HepG2 (cell line): ENCODE data around the gene POLR3F. TPM values are rescaled to one million over a fixed set of nuclear protein-coding genes. Genes with fewer than 3 reads are reported as not detected.

Source experiments
- BCL3 ChIP-seq: sonication (generic); formaldehyde crosslinking; IDR thresholded peaks from 2 replicates; pipeline ENCODE4 v1.5.1; 2020; ENCODE audit warnings: mild to moderate bottlenecking, missing genetic modification reagents, moderate library complexity
- MBNL3 ChIP-seq: fragments of 250-450 bp; sonication (Bioruptor Pico); conservative IDR thresholded peaks from 2 replicates; pipeline ENCODE4 v1.8.0; 2022; ENCODE audit warnings: mild to moderate bottlenecking, inconsistent platforms
- MLLT10 ChIP-seq: sonication (generic); formaldehyde crosslinking; IDR thresholded peaks from 2 replicates; pipeline ENCODE4 v1.4.0; 2020; ENCODE audit warnings: missing genetic modification reagents
- PCBP2 ChIP-seq: fragments of 200-400 bp; formaldehyde crosslinking; optimal IDR thresholded peaks from 2 replicates; pipeline ENCODE3; 2018; ENCODE audit warnings: low read length, low read depth; ENCODE audit not compliant: poor library complexity, severe bottlenecking
- PTBP1 ChIP-seq: fragments of 200-400 bp; formaldehyde crosslinking; IDR thresholded peaks from 2 replicates; pipeline ENCODE4 v1.6.1; 2018; ENCODE audit warnings: low read length, low read depth; ENCODE audit not compliant: poor library complexity, severe bottlenecking
- SATB2 ChIP-seq: sonication (generic); formaldehyde crosslinking; IDR thresholded peaks from 2 replicates; pipeline ENCODE4 v1.5.0; 2020; ENCODE audit warnings: missing genetic modification reagents
- THAP11 ChIP-seq: IDR thresholded peaks from 2 replicates; pipeline ENCODE4 v1.6.1; 2016; ENCODE audit warnings: missing biosample characterization, missing genetic modification reagents
- USF2 ChIP-seq, 2 experiments: sonication (generic) in 1 of 2; formaldehyde crosslinking in 1 of 2; IDR thresholded peaks; 2 replicates each; pipeline versions ENCODE4 v1.5.1 to v1.6.1; 2011 to 2020; ENCODE audit warnings: borderline replicate concordance in 1 of 2, low read depth in 1 of 2, low read length in 1 of 2, mild to moderate bottlenecking in 1 of 2, missing genetic modification reagents in 1 of 2, moderate library complexity in 1 of 2
- ZBTB38 ChIP-seq: sonication (generic); formaldehyde crosslinking; IDR thresholded peaks from 2 replicates; pipeline ENCODE4 v1.5.1; 2020; ENCODE audit warnings: mild to moderate bottlenecking, missing genetic modification reagents
- ZIK1 ChIP-seq: sonication (generic); formaldehyde crosslinking; IDR thresholded peaks from 2 replicates; pipeline ENCODE4 v1.5.0; 2020; ENCODE audit warnings: mild to moderate bottlenecking, low read depth, missing genetic modification reagents, borderline replicate concordance
- ZMYM4 ChIP-seq: sonication (generic); formaldehyde crosslinking; IDR thresholded peaks from 2 replicates; pipeline ENCODE4 v1.8.1; 2023; ENCODE audit warnings: mild to moderate bottlenecking, missing genetic modification reagents
- ZNF143 ChIP-seq: sonication (generic); formaldehyde crosslinking; IDR thresholded peaks from 2 replicates; pipeline ENCODE4 v1.4.0; 2020; ENCODE audit warnings: missing genetic modification reagents
- ZNF326 ChIP-seq: sonication (generic); formaldehyde crosslinking; IDR thresholded peaks from 2 replicates; pipeline ENCODE4 v1.4.0; 2020; ENCODE audit warnings: missing genetic modification reagents, borderline replicate concordance
- ZNF414 ChIP-seq: sonication (generic); formaldehyde crosslinking; IDR thresholded peaks from 2 replicates; pipeline ENCODE4 v1.5.0; 2020; ENCODE audit warnings: missing genetic modification reagents
- ZNF44 ChIP-seq: sonication (generic); formaldehyde crosslinking; IDR thresholded peaks from 2 replicates; pipeline ENCODE4 v1.5.1; 2020; ENCODE audit warnings: mild to moderate bottlenecking, missing genetic modification reagents
- ZNF546 ChIP-seq: sonication (generic); formaldehyde crosslinking; conservative IDR thresholded peaks from 2 replicates; pipeline ENCODE4 v1.8.1; 2023; ENCODE audit warnings: mild to moderate bottlenecking, missing genetic modification reagents
- ZNF704 ChIP-seq: sonication (generic); formaldehyde crosslinking; IDR thresholded peaks from 2 replicates; pipeline ENCODE4 v1.8.1; 2023; ENCODE audit warnings: mild to moderate bottlenecking, inconsistent platforms, moderate library complexity, missing genetic modification reagents, borderline replicate concordance
- ZNF800 ChIP-seq: sonication (generic); formaldehyde crosslinking; IDR thresholded peaks from 2 replicates; pipeline ENCODE4 v1.4.0; 2020; ENCODE audit warnings: missing genetic modification reagents
- ZNF850 ChIP-seq: sonication (generic); formaldehyde crosslinking; conservative IDR thresholded peaks from 2 replicates; pipeline ENCODE4 v1.9.0; 2021; ENCODE audit warnings: mild to moderate bottlenecking, missing genetic modification reagents
- polyA plus RNA-seq, 8 experiments: library from polyadenylated mRNA; depleted of rRNA in 3 of 8; stranded (reverse) in 7 of 8; unstranded in 1 of 8; fragments of >200 nt; fragmentation: Illumina TruSeq in 4 of 8; extraction: Trizol in 4 of 8; gene quantifications; 2 replicates each; pipeline versions ENCODE4 v1.2.1 to v1.2.3, GENCODE V29; 2011 to 2016; ENCODE audit warnings: low read depth in 4 of 8, missing spikeins in 1 of 8, mixed read lengths in 1 of 8; ENCODE audit not compliant: insufficient read depth in 1 of 8
- total RNA-seq, 5 experiments: library from RNA; depleted of rRNA; stranded (reverse); fragments of >200 nt; fragmentation: Illumina TruSeq; extraction: Trizol; gene quantifications; 2 replicates each; pipeline ENCODE4 v1.2.3, GENCODE V29; 2016; ENCODE audit warnings: low read depth in 1 of 5

The POLR3F gene
- total and polyA plus RNA-seq, 2 of the 13 experiments (the other 11 are each of a cell fraction or from before 2014, with no cell fraction given): 11.7 to 25.5 TPM

GRCh38 chr20:18496740-18497592, 29.8 kb downstream of the POLR3F start, which contains the start of gene RBBP9 (continued):
- no peak for TF ChIP-seq USF2 (IDR thresholded peaks at IDR 0.05; ENCODE audit: low read depth, low read length)
- no peak for TF ChIP-seq USF2 (CRISPR knock-in tag; IDR thresholded peaks at IDR 0.05; ENCODE audit: borderline replicate concordance)
- TF ChIP-seq ZIK1 (CRISPR knock-in tag): peak; percentile 84; the same call in 1 of the 2 replicates
- TF ChIP-seq ZNF546 (CRISPR knock-in tag): no peak; the same call in 1 of the 2 replicates
- TF ChIP-seq PTBP1: no peak
- no peak for TF ChIP-seq PCBP2
- TF ChIP-seq ZNF414: peak; percentile 41; the same call in 1 of the 2 replicates
- TF ChIP-seq MBNL3 (CRISPR knock-in tag): no peak
- peak; percentile 87; the same call in 1 of the 2 replicates for TF ChIP-seq BCL3 (CRISPR knock-in tag)
- TF ChIP-seq ZNF44 (CRISPR knock-in tag): peak; percentile 97; the same call in 1 of the 2 replicates
- TF ChIP-seq ZNF326 (CRISPR knock-in tag): no peak
- peak; percentile 99 for TF ChIP-seq THAP11 (CRISPR knock-in tag)
- peak; percentile 93 for TF ChIP-seq ZBTB38
- TF ChIP-seq SATB2 (CRISPR knock-in tag): peak; percentile 80
- TF ChIP-seq ZNF704 (CRISPR knock-in tag): no peak; the same call in 1 of the 2 replicates
- peak; percentile 55 for TF ChIP-seq ZNF850 (CRISPR knock-in tag)
- no peak for TF ChIP-seq MLLT10 (CRISPR knock-in tag)
- peak; percentile 75 for TF ChIP-seq ZMYM4 (CRISPR knock-in tag)
- TF ChIP-seq ZNF143: peak; percentile 100
- peak; percentile 77 for TF ChIP-seq ZNF800 (CRISPR knock-in tag)
